LHCN-M2 (cell line): ENCODE measurements around the gene TSPAN19. TPM values are rescaled to one million over a fixed set of nuclear protein-coding genes. Genes with fewer than 3 reads are reported as not detected.

Experiments used
- DNase-seq: peaks from one replicate; pipeline ENCODE4 v3.0.0-alpha.2; 2012; ENCODE audit warnings: low read depth
- total RNA-seq: library from RNA; depleted of rRNA; stranded (reverse); fragments of >200 nt; gene quantifications from 2 replicates; pipeline ENCODE4 v1.2.3, GENCODE V29; 2014; rRNA removed

The TSPAN19 gene
- total RNA-seq, 1 experiment from 2014 or later, result 0.06 TPM

DNA sequence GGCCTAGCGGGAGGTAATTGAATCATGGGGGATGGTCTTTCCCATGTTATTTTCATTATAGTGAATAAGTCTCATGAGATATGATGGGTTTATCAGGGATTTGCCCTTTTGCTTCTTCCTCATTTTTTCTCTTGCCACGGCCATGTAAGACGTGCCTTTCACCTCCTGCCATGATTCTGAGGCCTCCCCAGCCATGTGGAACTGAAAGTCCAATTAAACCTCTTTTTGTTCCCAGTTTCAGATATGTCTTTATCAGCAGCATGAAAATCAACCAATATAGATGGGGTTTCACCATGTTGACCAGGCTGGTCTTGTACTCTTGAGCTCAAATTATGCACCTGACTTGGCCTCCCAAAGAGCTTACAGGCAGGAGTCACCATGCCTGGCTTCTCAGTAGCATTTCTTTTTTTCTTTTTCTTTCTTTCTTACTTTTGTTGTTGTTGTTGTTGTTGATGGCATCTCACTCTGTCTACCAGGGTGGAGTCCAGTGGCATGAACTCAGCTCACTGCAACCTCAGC lies 33.2 kb downstream of the TSPAN19 start:
- no peak for DNase-seq

GRCh38 chr12:85000729-85001128 lies 35.3 kb downstream of the TSPAN19 start:
- no peak for DNase-seq

GRCh38 chr12:84998341-84998740 lies 37.7 kb downstream of the TSPAN19 start:
- no peak for DNase-seq

- no peak for DNase-seq
Observed at GRCh38 chr12:84996759-84997158, 39.3 kb downstream of the TSPAN19 start.

- no peak for DNase-seq
Observed at GRCh38 chr12:84995641-84996040, 40.4 kb downstream of the TSPAN19 start.

- no peak for DNase-seq
Observed at GRCh38 chr12:84994426-84994825, 41.7 kb downstream of the TSPAN19 start.

- peak; percentile 15 for DNase-seq
Observed at GRCh38 chr12:84986586-84986985, 49.5 kb downstream of the TSPAN19 start.

- no peak for DNase-seq
Observed at GRCh38 chr12:84986117-84986516, 50.0 kb downstream of the TSPAN19 start.

GRCh38 chr12:84983289-84983688 lies 52.8 kb downstream of the TSPAN19 start:
- DNase-seq, result no peak

GRCh38 chr12:84982888-84983287 lies 53.2 kb downstream of the TSPAN19 start:
- no peak for DNase-seq

DNA sequence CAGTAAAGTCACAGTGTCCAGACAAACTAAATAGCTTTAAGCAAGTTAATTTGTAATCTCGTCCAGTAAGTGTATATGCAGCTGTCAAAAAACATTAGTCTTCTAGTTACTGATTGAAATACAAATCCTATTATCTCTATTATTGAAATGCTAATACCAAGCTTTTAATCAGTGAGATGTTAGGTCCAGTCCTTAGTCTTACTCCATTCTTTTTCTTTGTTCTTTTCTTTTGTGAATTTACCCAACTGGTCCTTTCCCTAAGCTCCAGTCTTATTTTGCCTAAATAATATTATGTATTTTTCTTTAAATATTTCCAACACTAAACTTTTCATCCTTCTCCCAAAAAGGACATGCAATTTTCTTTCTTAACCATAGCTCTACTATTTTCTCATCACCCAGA lies 57.2 kb downstream of the TSPAN19 start:
- no peak for DNase-seq

DNA sequence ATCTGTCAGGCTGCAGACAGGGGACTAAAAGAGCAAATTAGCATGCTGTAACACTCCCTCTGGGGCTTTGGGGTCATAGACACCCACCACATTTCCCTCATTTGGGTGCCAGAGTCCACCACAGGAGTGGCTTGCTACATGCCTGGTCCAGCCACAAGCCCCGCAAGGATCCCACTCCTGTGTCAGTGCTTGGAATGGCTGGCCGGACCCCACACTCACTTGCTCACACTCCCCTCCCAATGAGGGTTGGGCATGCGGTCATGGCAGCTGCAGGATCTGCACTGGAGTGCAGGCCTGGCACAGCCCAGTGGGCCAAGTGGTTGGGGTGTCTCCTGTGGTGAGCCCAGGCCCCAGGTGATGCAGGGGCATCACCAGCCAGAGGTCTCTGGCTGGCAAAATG lies 59.9 kb downstream of the TSPAN19 start:
- DNase-seq, result no peak

GRCh38 chr12:84974155-84974815 lies 61.8 kb downstream of the TSPAN19 start:
- no peak for DNase-seq

DNA sequence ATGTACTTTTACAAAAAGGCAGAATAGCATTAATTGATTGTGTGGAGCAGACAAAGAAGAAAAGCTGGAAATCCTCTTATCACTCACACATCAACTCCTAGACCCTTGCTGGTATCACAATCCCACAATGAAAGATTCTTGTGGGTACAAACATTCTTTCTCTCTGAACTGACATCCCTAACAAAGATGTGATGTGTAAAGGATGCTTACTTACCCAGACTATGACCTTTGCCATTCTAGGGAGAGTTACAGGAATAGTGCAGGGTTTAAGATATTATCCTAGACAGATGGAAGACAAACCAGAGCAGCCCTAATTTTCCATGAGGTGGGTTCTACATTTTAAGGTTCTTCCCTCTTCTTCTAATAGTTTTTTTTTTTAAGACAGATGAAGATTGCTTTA lies 63.1 kb downstream of the TSPAN19 start:
- no peak for DNase-seq

GRCh38 chr12:84969226-84969625 lies 66.9 kb downstream of the TSPAN19 start:
- no peak for DNase-seq

Other genes with a start within 250 kb of the TSPAN19 start
- gene SLC6A15, start 123.5 kb downstream of the TSPAN19 start, total RNA-seq, result 27.0 and 30.8 TPM in 2 replicates
- 0.19 and 0.34 TPM in 2 replicates for gene LRRIQ1, start 74 bp upstream of the TSPAN19 start, total RNA-seq
- gene ALX1, start 243.9 kb upstream of the TSPAN19 start, total RNA-seq, result not detected in 2 replicates